ENCODE results near the gene DIAPH3.
"Not testable (repeated sequence)": the region's sequence is repeated elsewhere in the genome, so short reads cannot be mapped to it uniquely, and the experiment has no call there.

Gene DIAPH3

DNA sequence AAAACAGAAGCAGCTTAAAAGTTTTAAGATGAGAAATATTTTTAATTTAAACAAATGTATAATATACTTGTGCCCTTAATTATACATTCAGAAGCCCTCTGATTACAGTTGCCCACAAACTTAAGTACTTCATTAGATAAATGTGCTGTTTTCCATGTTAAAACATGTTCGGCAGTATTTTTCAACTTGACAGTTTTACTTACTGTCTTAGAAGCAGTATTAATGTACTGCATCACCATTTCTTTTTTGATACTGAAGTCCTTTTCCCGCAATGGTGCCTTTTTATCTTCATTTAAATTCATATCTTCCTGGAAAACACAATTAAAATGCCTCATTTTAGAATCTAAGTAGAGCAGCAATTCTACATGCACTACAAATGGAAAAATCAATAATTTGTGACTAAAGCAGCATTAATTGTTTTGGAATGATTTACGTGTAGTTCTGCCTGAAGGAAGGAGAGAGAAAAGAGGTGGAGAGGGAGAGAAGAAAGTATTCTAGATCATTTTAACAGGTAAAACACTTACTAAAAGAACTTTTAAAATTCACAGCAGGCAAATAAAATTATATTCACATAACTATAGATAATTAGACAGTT, 70.2 kb downstream of the DIAPH3 start:
- DNase-seq (ENCODE audit: low read depth in 2 of 2): no peak

DNA sequence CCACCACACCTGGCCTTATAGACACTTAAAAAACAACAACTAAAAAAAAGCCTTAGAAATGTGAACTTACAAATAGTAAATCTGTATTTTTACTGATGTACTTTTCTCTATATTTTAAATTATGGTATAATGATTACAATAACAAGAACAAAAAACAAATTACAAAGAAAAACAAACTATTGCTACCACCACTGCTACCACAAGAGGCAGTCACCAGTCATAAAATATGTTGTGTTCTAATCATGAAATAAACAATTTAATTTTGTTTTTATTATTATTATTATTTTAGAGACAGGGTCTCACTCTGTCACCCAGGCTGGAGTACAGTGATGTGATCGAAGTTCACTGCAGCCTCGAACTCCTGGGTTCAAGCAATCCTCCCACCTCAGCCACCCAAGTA, 72.2 kb downstream of the DIAPH3 start:
- DNase-seq (ENCODE audit: low read depth in 2 of 2): no peak

DNA sequence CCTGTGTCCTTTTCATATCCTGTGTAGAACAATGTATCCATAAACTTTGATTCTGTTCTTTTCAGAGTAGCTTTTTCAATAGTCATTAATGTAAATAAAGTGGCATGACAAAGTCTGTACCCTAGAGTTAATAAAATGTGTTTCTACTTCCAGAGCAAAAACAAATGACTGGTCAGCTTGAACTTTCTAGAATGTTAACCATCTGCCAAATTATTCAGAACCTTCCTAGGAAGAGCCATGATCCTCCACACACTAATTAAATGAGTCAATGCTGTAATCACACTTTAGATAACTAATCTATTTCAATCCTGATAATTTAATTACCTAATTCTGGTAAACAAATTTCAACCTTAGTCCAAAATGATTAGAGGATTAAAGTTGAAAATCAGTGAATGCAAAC, 73.2 kb downstream of the DIAPH3 start:
- DNase-seq (ENCODE audit: low read depth in 2 of 2): no peak

DNA sequence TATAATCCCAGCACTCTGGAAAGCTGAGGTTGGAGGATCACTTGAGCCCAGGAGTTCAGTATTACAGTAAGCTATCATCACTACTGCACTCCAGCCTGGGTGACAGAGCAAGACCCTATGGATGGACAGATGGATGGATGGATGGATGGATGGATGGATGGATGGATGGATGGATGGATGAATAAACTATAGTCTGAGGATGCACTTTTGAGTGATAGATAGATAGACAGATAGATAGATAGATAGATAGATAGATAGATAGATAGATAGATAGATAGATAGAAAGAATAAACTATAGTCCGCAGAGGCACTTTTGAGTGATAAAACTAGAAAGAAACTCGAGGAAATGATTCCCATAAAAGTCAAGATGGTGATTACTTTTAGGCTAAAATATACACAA, 79.9 kb downstream of the DIAPH3 start:
- DNase-seq (ENCODE audit: low read depth in 2 of 2): not testable (repeated sequence)

DNA sequence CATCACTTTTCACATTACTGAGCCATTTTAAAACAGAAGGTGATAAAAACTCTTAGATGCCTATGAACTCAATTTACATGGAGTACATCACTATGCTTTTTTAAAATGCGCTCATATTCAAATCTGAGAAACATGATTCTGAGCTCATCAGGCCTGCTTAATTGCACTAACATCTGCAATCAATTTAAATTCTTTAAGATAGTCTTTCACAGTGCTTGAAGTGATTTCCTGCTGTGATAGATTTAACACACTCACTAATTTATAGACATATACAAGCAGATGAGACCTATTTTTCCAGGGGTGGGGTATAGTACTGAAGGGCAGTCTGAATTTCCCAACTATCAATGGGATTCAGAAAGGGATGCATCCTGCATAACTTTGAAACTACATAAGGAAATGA, 82.9 kb downstream of the DIAPH3 start:
- DNase-seq (ENCODE audit: low read depth in 2 of 2): no peak

DNA sequence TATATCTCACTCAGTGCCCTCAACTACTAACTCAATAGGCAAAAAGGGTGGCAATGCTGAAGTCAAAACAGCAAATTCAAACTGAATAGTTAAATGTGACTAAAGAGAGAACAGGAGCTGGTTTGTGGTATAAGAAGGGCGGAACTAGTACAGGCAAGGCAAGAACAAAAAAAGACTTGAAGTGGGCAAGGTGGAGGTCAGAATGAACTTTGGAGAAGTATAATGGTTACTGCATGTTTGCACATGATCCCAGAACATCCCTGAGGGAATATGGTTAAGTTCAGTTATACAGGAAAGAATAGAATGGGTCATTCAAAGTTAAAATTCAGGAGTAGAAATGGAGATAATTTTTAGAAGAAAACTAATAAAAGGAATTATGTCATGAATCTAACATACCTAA, 85.5 kb downstream of the DIAPH3 start:
- no peak for DNase-seq (ENCODE audit: low read depth in 2 of 2)

DNA sequence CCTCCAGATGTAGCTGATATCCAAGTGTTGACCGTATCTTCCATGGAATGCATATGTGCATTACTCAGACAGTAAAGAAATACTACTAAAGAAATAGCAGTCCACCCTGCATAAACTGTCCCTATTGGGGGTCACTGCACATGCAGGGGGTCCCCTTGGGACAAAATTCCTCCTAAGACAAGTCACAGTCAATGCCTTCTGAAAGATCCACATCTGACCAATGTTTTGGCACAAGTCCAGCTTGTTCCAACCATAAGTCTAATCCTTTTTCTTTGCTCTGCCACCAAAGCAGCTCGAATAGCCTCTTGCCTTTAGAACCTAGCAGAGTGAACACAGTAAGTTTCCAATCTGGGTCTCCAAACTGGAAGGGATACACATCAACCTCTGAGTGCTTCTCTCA, 87.9 kb downstream of the DIAPH3 start:
- DNase-seq (ENCODE audit: low read depth in 2 of 2): no peak

DNA sequence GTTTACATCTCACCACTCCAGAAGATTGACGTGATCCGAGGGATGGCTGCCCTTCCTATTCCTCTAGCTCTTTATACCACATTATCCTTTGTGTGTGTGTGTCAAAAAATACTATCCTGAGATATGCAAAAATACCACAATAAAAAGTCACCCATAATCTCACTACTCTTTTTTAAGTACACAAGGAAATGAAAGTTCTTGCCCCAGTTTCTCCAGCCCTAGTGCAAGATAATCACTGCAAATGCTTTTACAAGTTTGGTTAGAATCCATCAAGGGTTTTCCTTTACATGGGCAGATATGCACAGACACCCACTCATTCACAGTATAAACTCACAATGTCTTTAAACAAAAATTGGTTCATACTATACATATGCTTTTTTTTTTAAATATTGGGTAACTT, 89.3 kb downstream of the DIAPH3 start:
- no peak for DNase-seq (ENCODE audit: low read depth in 2 of 2)

DNA sequence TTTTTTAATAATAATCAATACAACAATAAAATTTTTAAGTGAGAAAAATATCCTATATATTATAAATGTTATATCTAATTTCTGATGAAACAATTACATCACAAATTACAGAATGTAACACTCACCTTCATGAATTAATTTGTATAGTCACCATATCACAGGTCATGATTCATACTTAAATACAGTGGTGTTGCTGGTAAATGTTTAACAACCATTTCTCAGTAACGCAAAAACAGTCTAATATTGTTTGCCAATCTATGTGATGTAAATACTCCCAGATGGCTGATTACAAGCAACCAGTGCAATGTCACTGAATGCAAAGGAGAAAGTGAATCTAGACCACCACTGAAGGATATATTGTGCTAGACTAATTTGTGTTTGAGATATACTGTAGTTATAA, 97.5 kb downstream of the DIAPH3 start:
- DNase-seq (ENCODE audit: low read depth in 2 of 2): no peak

DNA sequence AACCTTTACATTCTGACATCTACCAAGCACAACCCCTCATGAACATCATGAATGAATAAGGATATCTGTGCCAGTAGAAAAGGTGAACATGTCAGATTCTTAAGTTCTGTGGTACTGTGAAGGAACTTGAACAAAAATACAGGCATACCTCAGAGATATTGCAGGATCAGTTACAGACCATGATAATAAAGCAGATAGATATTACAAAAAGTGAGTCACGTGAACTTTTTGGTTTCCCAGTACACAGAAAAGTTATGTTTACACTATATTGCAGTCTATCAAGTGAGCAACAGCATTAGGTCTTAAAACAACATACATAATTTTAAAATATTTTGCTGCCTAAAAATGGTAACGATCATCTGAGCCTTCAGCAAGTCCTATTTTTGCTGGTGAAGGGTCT, 101.2 kb downstream of the DIAPH3 start:
- no peak for DNase-seq (ENCODE audit: low read depth in 2 of 2)

DNA sequence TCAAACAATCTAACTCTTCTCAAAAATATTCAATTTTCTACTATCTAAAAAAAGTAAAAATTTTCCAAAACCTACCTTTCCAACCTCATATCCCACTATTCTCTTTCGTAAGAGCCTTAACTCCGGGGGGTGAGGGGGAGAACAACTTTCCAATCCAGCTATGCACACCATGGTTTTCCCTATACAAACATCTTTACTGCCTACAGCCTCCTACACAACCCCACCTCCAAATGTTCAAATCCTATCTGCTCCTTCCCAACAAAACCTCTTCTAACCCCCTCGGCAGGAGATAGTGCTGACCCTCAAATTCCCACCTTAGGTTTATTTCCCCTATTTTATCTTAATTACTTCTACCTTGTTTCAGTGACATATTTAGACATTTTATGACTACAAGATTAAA, 102.0 kb downstream of the DIAPH3 start:
- no peak for DNase-seq (ENCODE audit: low read depth in 2 of 2)

DNA sequence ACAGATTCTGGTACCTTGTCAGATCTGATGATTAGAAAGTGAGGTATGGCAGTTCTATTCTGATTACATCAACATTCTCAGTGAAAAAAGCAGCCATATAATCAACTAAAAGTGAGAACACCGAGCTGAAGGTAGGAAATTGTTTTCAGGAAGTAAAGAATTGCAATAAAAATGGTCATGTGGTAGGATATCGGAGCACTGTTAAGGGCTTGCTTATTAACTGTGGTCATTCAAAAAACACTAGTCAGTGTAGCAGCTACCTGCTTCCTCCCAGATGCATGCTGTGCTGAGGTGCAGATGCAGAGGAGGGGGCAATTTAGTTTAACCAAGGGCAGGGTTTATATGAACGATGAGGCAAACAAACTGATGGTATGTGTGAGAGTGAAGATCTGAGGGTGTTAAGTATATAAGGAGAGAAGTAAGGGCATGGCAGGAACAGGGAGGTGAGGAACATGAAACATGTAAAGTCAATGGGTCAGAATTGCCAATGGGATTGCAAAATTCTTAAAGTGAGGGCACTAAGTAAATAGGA, 111.9 kb downstream of the DIAPH3 start:
- DNase-seq (ENCODE audit: low read depth in 2 of 2): no peak

DNA sequence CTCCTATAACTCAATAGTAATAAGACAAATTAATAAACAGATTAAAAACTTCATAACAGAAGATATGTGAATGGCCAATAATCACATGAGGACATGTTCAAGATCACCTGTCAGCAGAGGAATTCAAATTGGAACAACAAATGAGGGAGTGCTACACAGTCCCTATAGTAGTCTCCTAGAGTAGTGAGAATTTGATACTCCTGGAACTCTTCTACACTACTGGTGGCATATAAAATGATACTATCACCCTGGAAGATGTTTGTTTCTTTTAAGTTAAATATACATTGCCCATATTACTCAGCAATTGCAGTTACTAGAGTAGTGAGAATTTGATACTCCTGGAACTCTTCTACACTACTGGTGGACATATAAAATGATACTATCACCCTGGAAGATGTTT, 115.4 kb downstream of the DIAPH3 start:
- DNase-seq (ENCODE audit: low read depth in 2 of 2): not testable (repeated sequence)

DNA sequence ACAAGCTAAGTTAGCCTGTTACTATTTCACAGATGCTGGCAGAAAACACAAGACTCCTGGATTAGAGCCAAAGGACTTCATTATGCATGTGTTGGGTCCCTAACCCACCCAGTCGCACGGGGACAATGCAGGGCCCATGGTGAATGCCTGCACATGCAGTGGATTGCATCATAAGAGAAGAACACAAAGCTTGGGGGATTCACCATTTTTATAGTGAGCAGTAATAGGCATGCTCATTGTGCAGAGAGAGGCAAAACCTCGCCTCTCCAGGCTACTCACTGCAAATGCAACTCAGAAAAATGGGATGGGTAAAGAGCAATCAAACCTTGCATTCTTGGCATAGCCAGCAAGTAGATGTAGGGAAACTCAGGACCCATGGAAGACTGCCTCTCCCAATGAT, 115.8 kb downstream of the DIAPH3 start:
- DNase-seq (ENCODE audit: low read depth in 2 of 2): no peak

DNA sequence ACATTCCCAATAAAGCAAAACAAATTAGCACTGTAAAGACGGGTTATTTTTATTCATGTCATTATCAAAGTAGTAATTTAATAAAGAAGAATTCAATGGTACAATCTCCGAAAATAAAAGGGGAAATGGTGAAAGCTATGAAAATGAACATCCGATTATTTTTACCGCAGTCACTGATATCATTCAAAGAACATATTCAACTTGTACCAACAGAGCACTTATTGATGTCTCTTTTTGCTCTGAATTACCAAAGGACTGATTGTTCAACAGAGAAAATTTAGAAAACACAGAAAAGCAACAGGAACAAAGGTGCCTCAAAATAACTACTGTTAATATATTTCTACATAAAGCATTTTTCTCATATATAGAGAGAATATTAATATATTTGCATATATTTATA, 119.4 kb downstream of the DIAPH3 start:
- no peak for DNase-seq (ENCODE audit: low read depth in 2 of 2)

DNA sequence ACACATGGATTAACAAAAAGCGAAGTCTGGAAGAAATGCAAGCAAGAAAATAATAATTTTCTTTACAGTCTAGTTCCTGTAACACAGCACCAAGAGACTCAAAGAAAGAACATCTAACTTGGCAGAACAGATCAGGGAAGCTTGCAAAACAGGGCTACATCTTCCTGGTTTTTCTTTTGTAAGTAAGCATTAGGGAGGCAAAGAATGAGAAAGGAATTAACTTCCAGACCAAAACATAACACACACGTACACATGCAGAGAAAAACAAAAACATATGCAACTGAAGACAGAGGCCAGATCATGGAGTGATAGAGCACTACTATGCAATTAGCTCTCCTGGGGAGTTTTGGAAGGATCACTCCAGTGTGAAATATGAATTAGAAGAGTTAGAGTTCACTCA, 120.5 kb downstream of the DIAPH3 start:
- no peak for DNase-seq (ENCODE audit: low read depth in 2 of 2)

DNA sequence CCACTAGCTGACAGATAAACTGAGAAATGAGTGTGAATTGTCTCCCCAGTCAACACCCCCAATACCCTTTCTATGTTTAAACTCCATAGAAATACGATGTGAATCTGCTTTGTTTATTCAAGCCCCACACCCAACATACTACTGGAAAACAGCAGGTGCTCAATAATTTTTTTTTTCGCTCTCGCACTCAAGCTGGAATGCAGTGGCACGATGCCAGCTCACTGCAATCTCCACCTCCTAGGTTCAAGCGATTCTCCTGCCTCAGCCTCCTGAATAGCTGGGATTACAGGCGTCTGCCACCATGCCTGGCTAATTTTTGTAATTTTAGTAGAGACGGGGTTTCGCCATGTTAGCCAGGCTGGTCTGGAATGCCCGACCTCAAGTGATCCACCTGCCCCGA, 123.1 kb downstream of the DIAPH3 start:
- DNase-seq (ENCODE audit: low read depth in 2 of 2): not testable (repeated sequence)

DNA sequence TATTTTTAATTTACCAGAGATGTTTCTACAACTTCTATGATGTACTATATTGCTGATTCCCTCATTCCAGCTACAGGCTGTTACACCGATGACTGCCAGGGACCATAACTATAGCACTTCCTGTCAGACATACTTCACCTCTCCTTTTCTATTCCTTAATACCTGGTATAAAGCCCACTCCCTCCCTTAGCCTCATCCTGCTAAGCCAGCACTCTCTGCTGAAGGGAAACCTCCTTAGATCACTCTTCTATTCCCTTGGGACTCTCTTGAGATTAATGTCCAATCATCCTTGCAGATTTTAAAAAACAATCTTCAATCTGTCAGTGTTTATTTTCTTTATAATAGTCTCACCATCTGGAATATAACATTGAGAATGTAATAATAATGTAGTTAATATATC, 127.9 kb downstream of the DIAPH3 start:
- no peak for DNase-seq (ENCODE audit: low read depth in 2 of 2)

DNA sequence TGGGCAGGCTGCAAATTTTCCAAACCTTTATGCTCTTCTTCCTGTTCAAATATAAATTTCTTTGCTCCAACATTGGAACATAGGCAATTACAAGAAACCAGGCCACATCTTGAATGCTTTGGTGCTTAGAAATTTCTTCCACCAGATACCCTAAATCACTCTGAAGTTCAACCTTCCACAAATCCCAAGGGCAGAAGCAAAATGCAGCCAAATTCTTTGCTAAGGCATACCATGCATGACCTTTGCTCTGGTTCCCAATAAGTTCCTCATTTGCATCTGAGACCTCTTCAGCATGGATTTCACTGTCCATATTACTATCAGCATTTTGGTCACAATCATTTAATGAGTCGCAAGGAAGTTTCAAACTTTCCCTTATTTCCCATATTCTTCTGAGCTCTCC, 130.9 kb downstream of the DIAPH3 start:
- no peak for DNase-seq (ENCODE audit: low read depth in 2 of 2)

DNA sequence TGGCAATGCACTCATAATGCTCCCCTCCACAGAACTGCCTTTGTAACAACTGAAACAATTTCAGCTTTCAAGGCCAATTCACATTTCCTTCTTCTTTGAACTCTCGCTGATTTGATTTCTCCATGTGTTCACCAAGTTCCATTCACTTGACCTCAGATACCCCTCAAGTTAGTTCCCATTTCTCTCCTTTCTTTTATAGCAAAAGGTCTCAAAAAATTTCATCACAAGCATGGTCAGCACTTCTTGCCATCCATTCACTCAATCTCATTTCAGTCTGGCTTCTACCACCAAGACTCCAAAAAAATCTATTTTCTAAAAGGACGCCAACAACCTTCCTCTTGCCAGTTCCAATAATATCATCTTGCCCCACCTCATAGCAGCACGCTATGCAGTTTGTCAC, 135.7 kb downstream of the DIAPH3 start:
- no peak for DNase-seq (ENCODE audit: low read depth in 2 of 2)

DNA sequence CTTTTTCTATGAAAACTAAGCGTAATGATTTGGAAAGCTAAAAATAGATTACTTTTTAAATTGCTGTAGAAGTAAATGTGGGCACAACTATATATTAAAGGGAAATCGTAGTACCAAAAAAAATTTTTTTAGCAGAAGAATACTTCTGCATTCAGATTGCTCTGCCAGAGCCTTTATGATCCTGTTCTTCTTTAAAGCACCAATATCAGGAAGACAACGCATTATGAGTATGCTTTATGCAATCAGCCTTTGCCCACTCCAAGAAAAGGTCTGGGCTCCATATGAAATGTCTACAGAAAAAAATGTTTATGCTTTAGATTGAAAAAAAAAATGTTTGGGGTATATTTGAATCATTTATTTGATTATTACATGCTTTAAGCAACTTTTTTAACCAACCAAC, 137.4 kb downstream of the DIAPH3 start:
- no peak for DNase-seq (ENCODE audit: low read depth in 2 of 2)

DNA sequence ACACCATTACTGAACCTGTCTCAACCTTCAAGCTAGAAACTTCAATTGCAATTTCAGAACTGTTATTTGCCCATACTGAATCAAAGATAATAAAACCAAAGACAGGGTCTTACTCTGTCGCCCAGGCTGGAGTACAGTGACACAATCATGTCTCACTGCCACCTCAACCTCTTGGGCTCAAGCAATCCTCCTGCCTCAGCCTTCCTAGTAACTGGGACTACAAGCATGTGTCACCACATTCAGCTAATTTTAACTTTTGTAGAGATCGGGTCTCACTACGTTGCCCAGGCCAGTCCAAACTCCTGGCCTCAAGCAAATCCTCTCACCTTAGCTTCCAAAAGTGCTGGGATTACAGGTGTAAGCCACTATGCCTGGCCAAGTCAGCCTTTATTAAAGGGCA, 143.4 kb downstream of the DIAPH3 start:
- DNase-seq (ENCODE audit: low read depth in 2 of 2): no peak

DNA sequence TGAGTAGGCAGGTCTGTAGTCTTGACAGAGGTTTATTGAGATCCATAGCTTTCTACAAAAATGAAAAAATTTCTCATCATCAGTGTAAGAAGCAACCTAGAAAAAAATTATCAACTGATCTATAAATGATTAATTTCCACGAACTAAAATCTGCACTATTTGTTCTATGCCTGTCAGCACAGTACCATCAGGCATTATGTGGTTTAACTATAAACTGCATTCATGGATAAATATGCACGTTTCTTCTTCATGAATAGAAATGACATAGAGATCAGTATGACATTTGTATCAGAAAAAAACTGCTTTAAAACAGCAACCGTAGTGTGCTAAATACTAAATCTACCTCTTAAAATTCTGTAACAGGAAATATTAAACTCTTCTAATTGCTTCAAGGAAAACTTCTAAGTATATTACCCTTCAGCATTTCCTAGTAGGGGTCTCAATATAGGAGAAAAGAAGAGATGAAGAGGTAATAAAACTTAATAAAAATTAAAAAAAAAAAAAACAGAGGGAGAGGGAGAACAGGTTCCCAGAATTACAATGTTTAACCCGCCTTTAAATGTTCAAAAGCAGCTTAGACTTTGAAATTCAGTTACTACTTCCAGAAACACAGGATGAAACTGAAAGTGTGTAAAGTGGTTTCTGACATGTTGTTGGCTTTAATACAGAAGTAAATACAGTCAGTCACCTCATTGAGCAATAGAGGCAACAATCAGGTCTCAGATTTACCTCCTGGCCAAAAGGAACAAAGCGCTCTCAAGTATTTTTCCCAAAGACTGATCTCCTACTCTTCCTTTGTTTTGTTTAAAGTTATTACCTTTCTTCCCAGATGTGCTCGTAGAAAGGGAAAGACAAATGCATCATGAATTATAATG, 144.4 kb downstream of the DIAPH3 start:
- no peak for DNase-seq (ENCODE audit: low read depth in 2 of 2)
